Erythroblast (primary cell): ENCODE results near the gene HIP1.

ENCODE experiments used
- GATA1 ChIP-seq: IDR thresholded peaks from 2 replicates; pipeline ENCODE4 v1.6.1; 2011; ENCODE audit warnings: low read depth, mild to moderate bottlenecking, control low read depth, low read length, moderate library complexity
- POLR2A ChIP-seq: IDR thresholded peaks from 2 replicates; pipeline ENCODE4 v1.6.1; 2011; ENCODE audit warnings: mild to moderate bottlenecking, low read length

- TF ChIP-seq GATA1 = no peak
- no peak for TF ChIP-seq POLR2A
Observed at GRCh38 chr7:75723444-75723843, 15.3 kb downstream of the HIP1 start.
